Activated naive CD4-positive, alpha-beta T cell (primary cell): ENCODE measurements around the gene EEFSEC.

Experiments
- DNase-seq, 4 experiments: peaks; one replicate each; lab custom pipeline; 2025; lab: John Stamatoyannopoulos, UW

The EEFSEC gene

GRCh38 chr3:128427175-128427857, 274.0 kb downstream of the EEFSEC start:
- DNase-seq, result no peak

DNA sequence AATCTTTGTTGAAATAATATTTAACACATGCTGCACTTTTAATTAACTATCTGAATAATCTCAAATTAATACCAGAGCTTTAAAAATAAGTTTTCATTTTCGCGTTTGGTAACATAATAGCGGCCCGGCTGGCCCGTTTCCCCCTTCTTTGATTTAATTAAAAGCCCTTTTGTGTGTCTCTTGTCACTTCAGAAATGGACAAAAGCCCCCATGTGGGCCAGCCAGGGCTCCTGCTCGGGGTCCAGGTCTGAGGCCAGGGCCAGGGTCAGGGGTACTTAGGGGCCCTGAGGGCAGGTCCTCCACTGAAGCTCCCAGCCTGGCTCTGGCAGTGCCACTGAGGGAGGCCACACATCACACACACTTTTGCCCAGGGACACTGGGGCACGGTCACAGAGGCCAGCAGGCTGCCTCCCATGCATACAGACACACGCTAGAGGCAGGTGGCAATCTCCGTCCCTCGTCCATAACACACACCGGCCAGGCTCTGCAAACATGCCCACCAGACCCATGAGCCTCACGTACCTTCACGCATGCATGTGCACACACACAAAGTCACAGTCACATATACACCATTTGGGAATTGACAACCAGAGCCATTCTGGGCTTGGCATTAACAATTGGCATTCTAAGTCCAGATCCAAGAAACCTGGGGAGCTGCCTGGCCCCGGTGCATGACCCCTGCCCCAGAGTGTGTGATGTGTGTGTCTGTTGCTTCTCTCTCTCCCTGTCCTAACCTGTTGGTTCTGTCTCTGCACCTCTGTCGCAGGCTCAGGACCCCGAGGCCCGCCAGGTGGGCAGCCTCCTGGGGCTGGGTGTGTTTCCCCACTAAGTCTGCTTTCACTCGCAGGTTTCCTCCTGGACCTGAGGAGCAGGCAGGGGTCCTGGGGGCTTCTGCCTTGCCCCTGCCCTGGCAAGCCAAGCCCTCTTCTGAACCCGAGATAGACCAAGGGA, 274.9 kb downstream of the EEFSEC start:
- DNase-seq, result no peak

DNA sequence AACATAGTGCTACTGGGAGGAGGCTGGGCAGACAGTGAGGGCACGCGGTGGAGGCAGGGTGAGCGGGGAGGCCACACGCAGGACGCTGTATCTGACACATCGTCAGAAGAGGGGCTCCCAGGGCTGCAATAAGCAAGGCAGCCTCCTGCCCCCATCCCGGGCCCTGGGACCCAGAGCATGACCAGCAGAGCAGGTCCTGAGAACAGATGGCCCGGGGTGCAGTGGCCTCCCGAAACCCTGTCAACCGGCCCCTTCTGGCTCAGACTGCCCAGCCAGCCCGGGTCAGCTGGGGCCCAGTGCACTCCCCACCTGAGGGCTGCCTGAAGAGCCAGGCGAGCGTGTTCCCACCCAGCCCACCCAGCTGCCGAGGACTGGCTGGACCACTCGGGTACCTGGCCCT, 276.0 kb downstream of the EEFSEC start:
- no peak for DNase-seq

- DNase-seq, result no peak
These were observed 276.5 kb downstream of the EEFSEC start for GRCh38 chr3:128429751-128430150.

DNA sequence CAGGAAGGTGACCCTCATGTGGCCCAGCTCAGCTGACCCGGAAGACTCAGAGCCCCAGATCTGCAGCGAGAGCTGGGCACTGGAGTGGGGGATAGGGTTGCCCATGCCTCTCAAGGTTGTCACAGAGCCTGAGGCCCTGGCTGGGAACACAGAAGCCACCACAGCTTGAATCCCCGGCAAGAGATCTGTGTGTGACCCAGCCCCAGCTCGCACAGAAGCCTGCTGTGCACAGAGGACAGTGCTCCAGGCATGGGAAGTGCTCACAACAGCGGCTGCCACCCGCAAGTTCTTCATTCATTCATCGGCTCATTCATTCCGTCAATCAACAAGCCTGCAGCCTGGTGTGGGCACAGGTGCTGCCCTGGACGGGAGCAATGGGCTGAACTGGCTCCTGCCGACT, 277.0 kb downstream of the EEFSEC start:
- no peak for DNase-seq

- no peak for DNase-seq
These were observed 277.4 kb downstream of the EEFSEC start for GRCh38 chr3:128430731-128431130.

- no peak for DNase-seq
These were observed 278.6 kb downstream of the EEFSEC start for GRCh38 chr3:128431803-128432300.

GRCh38 chr3:128432301-128432970, 279.2 kb downstream of the EEFSEC start:
- DNase-seq, result no peak

GRCh38 chr3:128432971-128433836, 279.9 kb downstream of the EEFSEC start:
- no peak for DNase-seq

GRCh38 chr3:128433837-128434165, 280.5 kb downstream of the EEFSEC start:
- no peak for DNase-seq

- DNase-seq, result no peak
These were observed 281.2 kb downstream of the EEFSEC start for GRCh38 chr3:128434524-128434923.

DNA sequence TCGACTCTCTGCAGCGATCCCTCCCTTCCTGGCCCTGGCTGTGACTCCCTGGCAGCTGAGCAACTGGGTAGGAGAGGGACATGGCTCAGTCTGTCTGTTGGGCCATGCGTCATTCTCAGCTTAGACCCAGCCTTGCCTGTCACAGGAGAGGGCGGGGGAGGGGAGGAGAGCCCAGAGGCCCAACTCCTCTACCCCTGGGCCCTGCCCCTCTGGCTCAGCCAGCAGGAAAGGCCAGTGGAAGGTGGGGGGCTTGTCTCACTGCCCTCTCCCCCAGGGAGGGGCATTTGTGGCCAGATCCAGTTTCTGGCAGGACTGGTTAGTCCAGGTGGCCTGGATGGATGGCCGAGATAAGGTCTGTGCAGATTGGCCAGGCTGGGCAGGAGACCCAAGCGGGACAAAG, 281.8 kb downstream of the EEFSEC start:
- no peak for DNase-seq

DNA sequence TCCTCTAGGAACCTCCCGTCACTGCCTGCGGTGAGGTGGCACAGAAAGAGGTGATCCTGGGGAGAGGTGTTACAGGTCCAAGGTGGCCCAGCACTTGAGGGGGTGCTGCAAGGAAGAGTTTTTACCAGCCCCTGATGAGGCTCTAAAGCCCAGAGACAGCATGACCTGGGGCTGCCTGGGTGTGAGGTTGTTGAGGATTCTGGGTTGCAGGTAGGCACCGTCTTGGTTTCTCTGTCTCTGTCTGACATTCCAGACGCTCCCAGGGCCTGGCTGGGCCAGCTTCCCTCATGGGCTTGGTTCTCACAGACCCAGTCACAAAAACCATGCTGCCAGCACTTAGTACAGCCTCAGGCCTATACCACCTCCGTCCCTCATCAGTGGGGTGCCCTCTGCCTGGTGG, 282.3 kb downstream of the EEFSEC start:
- no peak for DNase-seq

GRCh38 chr3:128436214-128436613, 282.9 kb downstream of the EEFSEC start:
- DNase-seq, result no peak

DNA sequence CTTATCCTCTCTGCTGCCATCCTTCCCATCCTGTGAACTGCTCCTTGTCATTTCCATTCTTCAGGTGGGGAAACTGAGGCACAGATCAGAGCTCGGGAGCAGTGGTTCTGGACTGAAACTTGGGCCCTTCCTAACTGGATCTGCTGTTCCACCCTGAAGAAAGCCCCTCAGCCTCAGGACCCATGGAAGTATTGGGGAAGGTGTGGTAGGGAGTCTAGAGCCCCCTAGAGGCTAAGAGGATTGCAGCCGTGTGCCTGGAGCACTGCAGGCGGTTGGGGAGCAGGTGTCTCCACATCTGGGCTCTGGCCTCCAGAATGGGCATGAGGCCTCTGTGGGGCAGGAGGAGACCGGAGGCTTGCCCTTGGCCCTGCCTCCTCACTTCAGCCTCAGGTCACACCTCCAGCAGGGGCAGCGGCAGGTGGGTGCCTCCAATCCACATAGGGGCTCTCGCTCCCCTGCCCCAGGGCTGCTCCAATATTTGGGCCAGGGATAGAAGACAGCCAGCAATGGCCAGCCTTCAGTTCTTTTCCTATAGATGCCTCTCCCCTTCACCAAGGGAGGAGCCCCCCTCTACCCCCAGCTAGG, 285.3 kb downstream of the EEFSEC start:
- DNase-seq, result no peak

DNA sequence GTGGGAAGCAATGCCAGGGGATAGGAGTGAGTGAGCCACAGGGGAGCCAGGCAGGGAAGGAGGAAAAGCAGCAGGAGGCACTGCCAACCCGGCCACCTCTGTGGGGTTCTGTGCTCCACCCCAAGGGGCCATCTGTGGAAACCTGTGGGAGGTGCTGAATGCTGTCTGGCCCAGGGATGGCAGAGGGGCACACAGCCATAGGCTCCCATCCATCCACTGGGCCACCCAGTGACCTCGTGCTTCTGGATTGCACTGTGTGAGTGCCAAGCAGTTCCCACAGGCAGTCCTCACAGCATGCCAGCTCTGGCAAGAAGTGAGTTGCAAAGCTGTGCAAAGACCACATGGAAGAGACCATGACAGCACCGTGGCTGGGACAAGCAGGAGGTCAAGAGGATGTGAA, 285.9 kb downstream of the EEFSEC start:
- no peak for DNase-seq

DNA sequence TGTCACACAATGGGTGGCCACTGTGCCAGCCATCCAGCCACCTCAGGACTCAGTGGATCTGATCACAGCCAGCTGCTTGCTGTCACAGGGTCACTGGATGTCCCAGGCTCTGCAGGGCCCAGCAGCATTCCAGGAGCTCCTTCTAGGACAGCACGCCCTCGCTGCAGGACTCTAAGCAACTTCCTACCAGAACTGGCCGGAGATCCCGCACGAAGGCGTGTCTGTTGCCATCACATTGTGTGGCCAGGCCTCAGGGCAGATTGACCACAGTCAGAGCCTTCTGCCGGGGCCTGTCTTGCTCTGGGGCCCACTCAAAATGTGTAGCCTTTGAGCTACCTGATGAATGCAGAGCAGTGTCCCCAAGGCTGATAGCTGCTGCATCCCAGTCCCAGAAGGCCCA, 288.8 kb downstream of the EEFSEC start:
- DNase-seq, result no peak

- no peak for DNase-seq
These were observed 289.7 kb downstream of the EEFSEC start for GRCh38 chr3:128442949-128443348.

- no peak for DNase-seq
These were observed 290.5 kb downstream of the EEFSEC start for GRCh38 chr3:128443771-128444170.

- no peak for DNase-seq
These were observed 292.1 kb downstream of the EEFSEC start for GRCh38 chr3:128445357-128445756.

DNA sequence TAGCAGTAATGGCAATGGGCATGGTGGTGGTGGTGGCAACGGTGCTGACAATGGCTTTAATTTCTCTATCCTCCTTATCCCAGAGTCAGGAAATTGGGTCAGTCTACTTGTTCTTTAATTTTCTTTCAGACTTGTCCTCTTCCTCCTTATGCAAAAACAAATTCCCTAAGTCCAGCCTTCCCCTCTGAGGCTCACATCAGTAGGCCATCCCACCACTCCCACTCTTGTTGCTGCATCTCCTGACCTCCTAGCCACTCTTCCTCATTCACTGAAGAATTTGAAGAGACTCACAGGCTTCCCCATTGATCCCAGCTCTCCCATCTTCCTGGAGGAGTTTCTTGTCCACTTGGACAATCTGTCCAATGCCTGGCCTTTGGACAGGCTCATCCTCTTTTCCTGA, 293.5 kb downstream of the EEFSEC start:
- no peak for DNase-seq
